NOMO-1 (cell line): ENCODE measurements around the gene TWNK.

Experiments used
- DNase-seq, 2 experiments: peaks; one replicate each; lab custom pipeline; 2025; ENCODE audit not compliant: unreplicated experiment in 2 of 2; lab: John Stamatoyannopoulos, UW

TWNK gene

GRCh38 chr10:100986952-100987684 lies at the start of gene TWNK, which contains the start of gene MRPL43:
Gene TWNK, plus strand, starts transcription at chr10:100987543. Its CDS starts 668 bp downstream, at chr10:100988211.
Gene MRPL43, minus strand, starts transcription at chr10:100987497. Its CDS starts 54 bp downstream, at chr10:100987443.
- peak; percentile 56 to 70 for DNase-seq

GRCh38 chr10:100939763-100940344 lies 47.5 kb upstream of the TWNK start:
- DNase-seq, result no peak

- no peak for DNase-seq
These were observed 45.1 kb upstream of the TWNK start for GRCh38 chr10:100942229-100942628.

- no peak for DNase-seq
These were observed 43.8 kb upstream of the TWNK start for GRCh38 chr10:100943508-100943907.

GRCh38 chr10:100945754-100946153 lies 41.6 kb upstream of the TWNK start:
- no peak for DNase-seq

- DNase-seq, result no peak
These were observed 38.4 kb upstream of the TWNK start for GRCh38 chr10:100948916-100949315.

GRCh38 chr10:100960251-100960650 lies 27.1 kb upstream of the TWNK start:
- no peak for DNase-seq

GRCh38 chr10:100962351-100963080 lies 24.8 kb upstream of the TWNK start:
- no peak for DNase-seq

GRCh38 chr10:100963826-100964225 lies 23.5 kb upstream of the TWNK start:
- DNase-seq, result no peak

GRCh38 chr10:100965820-100966219 lies 21.5 kb upstream of the TWNK start:
- no peak for DNase-seq

GRCh38 chr10:100966887-100967286 lies 20.5 kb upstream of the TWNK start:
- DNase-seq, result no peak

- DNase-seq, result no peak
These were observed 20.0 kb upstream of the TWNK start for GRCh38 chr10:100967332-100967731.

GRCh38 chr10:100968062-100968736 lies 19.1 kb upstream of the TWNK start:
- no peak for DNase-seq

GRCh38 chr10:100968863-100969186 lies 18.5 kb upstream of the TWNK start:
- no peak for DNase-seq

GRCh38 chr10:100969187-100970075 lies 17.9 kb upstream of the TWNK start, which contains the start of gene SEMA4G:
Gene SEMA4G, plus strand, starts transcription at chr10:100969504. Its CDS starts 3,409 bp downstream, at chr10:100972913.
- peak; percentile 15 to 28 for DNase-seq

- DNase-seq, result no peak
These were observed 17.0 kb upstream of the TWNK start for GRCh38 chr10:100970076-100970913.

- no peak for DNase-seq
These were observed 16.2 kb upstream of the TWNK start for GRCh38 chr10:100970914-100971811.
